ENCODE measurements around the gene KRT74.

The KRT74 gene

GRCh38 chr12:52533686-52534470, 39.8 kb downstream of the KRT74 start:
- DNase-seq, result no peak

- no peak for DNase-seq
These were observed 41.0 kb downstream of the KRT74 start for GRCh38 chr12:52532636-52533035.

- DNase-seq, result no peak
These were observed 41.9 kb downstream of the KRT74 start for GRCh38 chr12:52531566-52532300.

- no peak for DNase-seq
These were observed 42.7 kb downstream of the KRT74 start for GRCh38 chr12:52530905-52531304.

- no peak for DNase-seq
These were observed 43.3 kb downstream of the KRT74 start for GRCh38 chr12:52530366-52530765.

GRCh38 chr12:52529846-52530245, 43.8 kb downstream of the KRT74 start:
- no peak for DNase-seq

GRCh38 chr12:52529417-52529816, 44.2 kb downstream of the KRT74 start:
- no peak for DNase-seq

- DNase-seq, result no peak
These were observed 45.0 kb downstream of the KRT74 start for GRCh38 chr12:52528641-52529143.

- no peak for DNase-seq
These were observed 46.4 kb downstream of the KRT74 start for GRCh38 chr12:52527121-52527800.

- no peak for DNase-seq
These were observed 47.1 kb downstream of the KRT74 start for GRCh38 chr12:52526511-52526951.

- no peak for DNase-seq
These were observed 47.8 kb downstream of the KRT74 start for GRCh38 chr12:52525661-52526499.

- no peak for DNase-seq
These were observed 48.6 kb downstream of the KRT74 start for GRCh38 chr12:52524898-52525591.

- no peak for DNase-seq
These were observed 49.3 kb downstream of the KRT74 start for GRCh38 chr12:52524241-52524897.

GRCh38 chr12:52523824-52524223, 49.8 kb downstream of the KRT74 start:
- DNase-seq, result no peak

- DNase-seq, result no peak
These were observed 51.2 kb downstream of the KRT74 start for GRCh38 chr12:52522346-52523011.

- no peak for DNase-seq
These were observed 51.9 kb downstream of the KRT74 start for GRCh38 chr12:52521568-52522266.

GRCh38 chr12:52521175-52521567, 52.5 kb downstream of the KRT74 start:
- DNase-seq, result no peak

- DNase-seq, result no peak
These were observed 53.6 kb downstream of the KRT74 start, which contains the start of gene KRT5 for GRCh38 chr12:52519826-52520662. Gene KRT5 (minus strand): TSS chr12:52520394. CDS start chr12:52520296, 98 bp downstream.

GRCh38 chr12:52519387-52519703, 54.3 kb downstream of the KRT74 start:
- no peak for DNase-seq
